HepG2 (cell line): Measurements from ENCODE around the gene SLC12A5. TPM values are rescaled to one million over a fixed set of nuclear protein-coding genes. Genes with fewer than 3 reads are reported as not detected.
A peak's percentile ranks its signal among the peaks of the same experiment; 100 is the strongest.

Source experiments
- AGO2 ChIP-seq: fragments of 200-400 bp; formaldehyde crosslinking; optimal IDR thresholded peaks from 2 replicates; pipeline ENCODE3; 2017; ENCODE audit warnings: mild to moderate bottlenecking, low read depth, low read length, moderate library complexity
- EHMT2 ChIP-seq: fragments of 200-600 bp; sonication (generic); IDR thresholded peaks from 2 replicates; pipeline ENCODE4 v1.7.0; 2017; ENCODE audit warnings: antibody characterized with exemption, low read depth, low read length, borderline replicate concordance
- HNRNPH1 ChIP-seq: fragments of 200-400 bp; formaldehyde crosslinking; optimal IDR thresholded peaks from 2 replicates; pipeline ENCODE3; 2017; ENCODE audit warnings: mild to moderate bottlenecking, low read depth, low read length
- ISL2 ChIP-seq: sonication (generic); formaldehyde crosslinking; IDR thresholded peaks from 2 replicates; pipeline ENCODE4 v1.5.0; 2020; ENCODE audit warnings: missing genetic modification reagents
- KDM6A ChIP-seq: IDR thresholded peaks from 2 replicates; pipeline ENCODE4 v1.6.1; 2016; ENCODE audit warnings: low read depth
- MIER2 ChIP-seq: IDR thresholded peaks from 2 replicates; pipeline ENCODE4 v1.6.1; 2016; ENCODE audit warnings: missing biosample characterization, missing genetic modification reagents
- MYC ChIP-seq: sonication (generic); formaldehyde crosslinking; IDR thresholded peaks from 2 replicates; pipeline ENCODE4 v1.9.0; 2021; ENCODE audit warnings: missing genetic modification reagents, borderline replicate concordance
- NFKB2 ChIP-seq: sonication (generic); formaldehyde crosslinking; IDR thresholded peaks from 2 replicates; pipeline ENCODE4 v1.4.0; 2020; ENCODE audit warnings: missing genetic modification reagents, borderline replicate concordance
- PRPF4 ChIP-seq: fragments of 200-400 bp; formaldehyde crosslinking; IDR thresholded peaks from 2 replicates; pipeline ENCODE4 v1.6.1; 2016; ENCODE audit warnings: low read length, low read depth; ENCODE audit not compliant: poor library complexity, severe bottlenecking
- RFXAP ChIP-seq: sonication (generic); formaldehyde crosslinking; IDR thresholded peaks from 2 replicates; pipeline ENCODE4 v1.4.0; 2020; ENCODE audit warnings: missing genetic modification reagents, borderline replicate concordance
- SALL1 ChIP-seq: sonication (generic); formaldehyde crosslinking; IDR thresholded peaks from 2 replicates; pipeline ENCODE4 v1.8.0; 2022; ENCODE audit warnings: mild to moderate bottlenecking, missing genetic modification reagents
- SIX4 ChIP-seq: sonication (generic); formaldehyde crosslinking; IDR thresholded peaks from 2 replicates; pipeline ENCODE4 v1.4.0; 2020; ENCODE audit warnings: missing genetic modification reagents
- THYN1 ChIP-seq: sonication (generic); formaldehyde crosslinking; IDR thresholded peaks from 2 replicates; pipeline ENCODE4 v1.8.1; 2023; ENCODE audit warnings: low read depth, mild to moderate bottlenecking, moderate library complexity, missing genetic modification reagents, borderline replicate concordance
- ZNF251 ChIP-seq: sonication (generic); formaldehyde crosslinking; IDR thresholded peaks from 2 replicates; pipeline ENCODE4 v1.9.0; 2021; ENCODE audit warnings: mild to moderate bottlenecking, missing genetic modification reagents
- ZSCAN12 ChIP-seq: sonication (generic); formaldehyde crosslinking; IDR thresholded peaks from 2 replicates; pipeline ENCODE4 v1.9.0; 2021; ENCODE audit warnings: mild to moderate bottlenecking, missing genetic modification reagents
- polyA plus RNA-seq, 8 experiments: library from polyadenylated mRNA; depleted of rRNA in 3 of 8; stranded (reverse) in 7 of 8; unstranded in 1 of 8; fragments of >200 nt; fragmentation: Illumina TruSeq in 4 of 8; extraction: Trizol in 4 of 8; gene quantifications; 2 replicates each; pipeline versions ENCODE4 v1.2.1 to v1.2.3, GENCODE V29; 2011 to 2016; ENCODE audit warnings: low read depth in 4 of 8, missing spikeins in 1 of 8, mixed read lengths in 1 of 8; ENCODE audit not compliant: insufficient read depth in 1 of 8
- total RNA-seq, 5 experiments: library from RNA; depleted of rRNA; stranded (reverse); fragments of >200 nt; fragmentation: Illumina TruSeq; extraction: Trizol; gene quantifications; 2 replicates each; pipeline ENCODE4 v1.2.3, GENCODE V29; 2016; ENCODE audit warnings: low read depth in 1 of 5
- TF ChIP-seq, protein P1 (sequence below): sonication (generic); formaldehyde crosslinking; IDR thresholded peaks from 2 replicates; pipeline ENCODE4 v1.4.0; 2020; ENCODE audit warnings: missing genetic modification reagents
- TF ChIP-seq, protein P2 (sequence below), 2 experiments: IDR thresholded peaks; 2 replicates each; pipeline ENCODE4 v1.6.1; 2011 to 2012; ENCODE audit warnings: low read length in 2 of 2, borderline replicate concordance in 1 of 2, low read depth in 1 of 2, mild to moderate bottlenecking in 1 of 2, moderate library complexity in 1 of 2
- TF ChIP-seq, protein P3 (sequence below): IDR thresholded peaks from 2 replicates; pipeline ENCODE4 v1.6.1; 2012; ENCODE audit warnings: inconsistent platforms

Gene SLC12A5
- total and polyA plus RNA-seq, 2 of the 13 experiments (the other 11 are each of a cell fraction or from before 2014, with no cell fraction given): 4.3 to 5.4 TPM

GRCh38 chr20:46056970-46057855 is 28.2 kb downstream of the SLC12A5 start (continued):
- TF ChIP-seq AGO2 (peak; percentile 41), SALL1 (CRISPR knock-in tag) (peak; percentile 58; the same call in 1 of the 2 replicates), KDM6A (CRISPR knock-in tag) (no peak), EHMT2 (peak; percentile 42; the same call in 1 of the 2 replicates), SIX4 (CRISPR knock-in tag) (0 out of 2 replicates have a peak, but pooled peaks have one; percentile 22), ISL2 (no peak), HNRNPH1 (no peak), MIER2 (CRISPR knock-in tag) (peak; percentile 93), MYC (CRISPR knock-in tag) (peak; percentile 29; the same call in 1 of the 2 replicates), ZSCAN12 (no peak), PRPF4 (no peak), NFKB2 (CRISPR knock-in tag) (peak; percentile 36; the same call in 1 of the 2 replicates), THYN1 (CRISPR knock-in tag) (no peak), ZNF251 (CRISPR knock-in tag) (no peak), RFXAP (0 out of 2 replicates have a peak, but pooled peaks have one; percentile 31)
- TF ChIP-seq, protein P1, sequence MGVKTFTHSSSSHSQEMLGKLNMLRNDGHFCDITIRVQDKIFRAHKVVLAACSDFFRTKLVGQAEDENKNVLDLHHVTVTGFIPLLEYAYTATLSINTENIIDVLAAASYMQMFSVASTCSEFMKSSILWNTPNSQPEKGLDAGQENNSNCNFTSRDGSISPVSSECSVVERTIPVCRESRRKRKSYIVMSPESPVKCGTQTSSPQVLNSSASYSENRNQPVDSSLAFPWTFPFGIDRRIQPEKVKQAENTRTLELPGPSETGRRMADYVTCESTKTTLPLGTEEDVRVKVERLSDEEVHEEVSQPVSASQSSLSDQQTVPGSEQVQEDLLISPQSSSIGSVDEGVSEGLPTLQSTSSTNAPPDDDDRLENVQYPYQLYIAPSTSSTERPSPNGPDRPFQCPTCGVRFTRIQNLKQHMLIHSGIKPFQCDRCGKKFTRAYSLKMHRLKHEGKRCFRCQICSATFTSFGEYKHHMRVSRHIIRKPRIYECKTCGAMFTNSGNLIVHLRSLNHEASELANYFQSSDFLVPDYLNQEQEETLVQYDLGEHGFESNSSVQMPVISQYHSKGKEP (CRISPR knock-in tag): peak; percentile 54; the same call in 1 of the 2 replicates
- TF ChIP-seq, protein P2, sequence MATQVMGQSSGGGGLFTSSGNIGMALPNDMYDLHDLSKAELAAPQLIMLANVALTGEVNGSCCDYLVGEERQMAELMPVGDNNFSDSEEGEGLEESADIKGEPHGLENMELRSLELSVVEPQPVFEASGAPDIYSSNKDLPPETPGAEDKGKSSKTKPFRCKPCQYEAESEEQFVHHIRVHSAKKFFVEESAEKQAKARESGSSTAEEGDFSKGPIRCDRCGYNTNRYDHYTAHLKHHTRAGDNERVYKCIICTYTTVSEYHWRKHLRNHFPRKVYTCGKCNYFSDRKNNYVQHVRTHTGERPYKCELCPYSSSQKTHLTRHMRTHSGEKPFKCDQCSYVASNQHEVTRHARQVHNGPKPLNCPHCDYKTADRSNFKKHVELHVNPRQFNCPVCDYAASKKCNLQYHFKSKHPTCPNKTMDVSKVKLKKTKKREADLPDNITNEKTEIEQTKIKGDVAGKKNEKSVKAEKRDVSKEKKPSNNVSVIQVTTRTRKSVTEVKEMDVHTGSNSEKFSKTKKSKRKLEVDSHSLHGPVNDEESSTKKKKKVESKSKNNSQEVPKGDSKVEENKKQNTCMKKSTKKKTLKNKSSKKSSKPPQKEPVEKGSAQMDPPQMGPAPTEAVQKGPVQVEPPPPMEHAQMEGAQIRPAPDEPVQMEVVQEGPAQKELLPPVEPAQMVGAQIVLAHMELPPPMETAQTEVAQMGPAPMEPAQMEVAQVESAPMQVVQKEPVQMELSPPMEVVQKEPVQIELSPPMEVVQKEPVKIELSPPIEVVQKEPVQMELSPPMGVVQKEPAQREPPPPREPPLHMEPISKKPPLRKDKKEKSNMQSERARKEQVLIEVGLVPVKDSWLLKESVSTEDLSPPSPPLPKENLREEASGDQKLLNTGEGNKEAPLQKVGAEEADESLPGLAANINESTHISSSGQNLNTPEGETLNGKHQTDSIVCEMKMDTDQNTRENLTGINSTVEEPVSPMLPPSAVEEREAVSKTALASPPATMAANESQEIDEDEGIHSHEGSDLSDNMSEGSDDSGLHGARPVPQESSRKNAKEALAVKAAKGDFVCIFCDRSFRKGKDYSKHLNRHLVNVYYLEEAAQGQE (IDR thresholded peaks at IDR 0.05; ENCODE audit: borderline replicate concordance in 1 of 2, low read depth in 1 of 2, low read length in 2 of 2): peak; percentile 94
- TF ChIP-seq, protein P3, sequence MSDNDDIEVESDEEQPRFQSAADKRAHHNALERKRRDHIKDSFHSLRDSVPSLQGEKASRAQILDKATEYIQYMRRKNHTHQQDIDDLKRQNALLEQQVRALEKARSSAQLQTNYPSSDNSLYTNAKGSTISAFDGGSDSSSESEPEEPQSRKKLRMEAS: no peak
